Lung (tissue), 12 donors: ENCODE data around the gene IQCK. TPM values are rescaled to one million over a fixed set of nuclear protein-coding genes. Genes with fewer than 3 reads are reported as not detected.

ENCODE experiments used
- ATAC-seq: fragments of 200-7000 bp; cut with Tn5 transposase; one replicate; pipeline ENCODE4 v1.9.1; 2020; ENCODE audit warnings: moderate number of reproducible peaks; ENCODE audit not compliant: insufficient read depth, low FRiP score
- DNase-seq, 3 donors: peaks; one replicate each; pipeline ENCODE4 v3.0.0-alpha.2; 2013 to 2017
- H3K27ac ChIP-seq, 2 donors: one replicate each; pipeline ENCODE4 v1.5.1; 2013; ENCODE audit warnings: mild to moderate bottlenecking in 2 of 2, moderate library complexity in 2 of 2, control low read depth in 1 of 2, inconsistent platforms in 1 of 2, low read depth in 1 of 2, low read length in 1 of 2
- H3K27me3 ChIP-seq, 3 donors: one replicate each; pipeline ENCODE4 v1.5.1; 2013; ENCODE audit warnings: low read length in 2 of 3; ENCODE audit not compliant: control insufficient read depth in 3 of 3, insufficient read depth in 3 of 3
- H3K36me3 ChIP-seq, 4 donors: one replicate each; pipeline ENCODE4 v1.5.1; 2013; ENCODE audit warnings: low read length in 4 of 4, mild to moderate bottlenecking in 1 of 4, moderate library complexity in 1 of 4; ENCODE audit not compliant: control insufficient read depth in 4 of 4, insufficient read depth in 4 of 4
- H3K4me1 ChIP-seq, 5 donors: one replicate each; pipeline ENCODE4 v1.5.1; 2013; ENCODE audit warnings: low read length in 5 of 5, mild to moderate bottlenecking in 2 of 5, moderate library complexity in 1 of 5; ENCODE audit not compliant: control insufficient read depth in 5 of 5, insufficient read depth in 5 of 5
- H3K4me3 ChIP-seq: one replicate; pipeline ENCODE4 v1.5.1; 2013; ENCODE audit warnings: mild to moderate bottlenecking, control low read depth, moderate library complexity
- H3K9ac ChIP-seq, 2 donors: one replicate each; pipeline ENCODE4 v1.5.1; 2013; ENCODE audit warnings: low read length in 2 of 2, control low read depth in 1 of 2; ENCODE audit not compliant: insufficient read depth in 1 of 2
- H3K9me3 ChIP-seq, 4 donors: one replicate each; pipeline ENCODE4 v1.5.1; 2013; ENCODE audit warnings: low read length in 3 of 4, mild to moderate bottlenecking in 1 of 4, moderate library complexity in 1 of 4; ENCODE audit not compliant: control insufficient read depth in 4 of 4, insufficient read depth in 3 of 4
- WGBS, 2 donors: extraction: QIAGEN DNeasy Blood & Tissue Kit; methylation state at CpG; one replicate each; pipeline ENCODE4 v1.1.7; 2013; 5-methylcytosine and 5-hydroxymethylcytosine counted together
- polyA plus RNA-seq, 2 donors: library from polyadenylated mRNA; stranded (reverse); fragments of 200-250 nt; gene quantifications; one replicate each; pipeline ENCODE4 v1.2.1, GENCODE V29; 2013
- total RNA-seq, 2 donors: library from RNA; depleted of rRNA in 1 of 2; stranded (reverse); fragments of >200 nt in 1 of 2; gene quantifications; one replicate each; pipeline ENCODE4 v1.2.1, GENCODE V29; 2014 to 2021
- TF ChIP-seq, protein P1 (sequence below): IDR thresholded peaks from 2 replicates; pipeline ENCODE4 v1.5.1; 2012; ENCODE audit warnings: mild to moderate bottlenecking; ENCODE audit errors: control extremely low read depth, extremely low read depth
- donor health status: control.
- donor health status: control.
- donor health status: Bipolar disorder and iron deficiency.
- donor health status: healthy.
- donor health status: DM: yes; HTN: yes; CAD: no.

Gene IQCK
- total and polyA plus RNA-seq, 4 donors, result 12.7 to 27.0 (median 20.4) TPM

DNA sequence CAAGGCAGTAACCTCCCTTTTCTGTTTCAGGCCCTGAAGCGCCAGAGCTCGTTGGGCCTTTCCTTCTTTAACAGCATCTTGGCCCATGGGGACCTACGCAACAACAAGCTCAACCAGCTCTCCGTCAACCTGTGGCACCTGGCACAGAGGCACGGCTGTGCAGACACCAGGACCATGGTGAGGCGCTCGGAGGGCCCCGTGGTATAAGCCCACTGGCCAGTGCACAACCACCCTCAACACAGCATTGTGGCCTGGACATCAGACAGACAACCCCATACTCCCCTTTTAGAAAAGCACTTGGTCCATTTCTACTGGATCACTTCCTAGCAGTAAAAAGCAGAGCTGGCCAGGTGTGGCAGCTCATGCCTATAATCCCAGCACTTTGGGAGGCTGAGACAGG, 18.6 kb upstream of the IQCK start:
- WGBS, 2 donors, result 96 to 98% methylated on average over 8 of the region's 8 CpGs
- Histone ChIP-seq H3K4me1 (peaks cover 0 to 23% (median 10%) of the 10 kb centered on the region in 5 donors), H3K9me3 (no peaks in the 10 kb centered on the region), H3K36me3 (peaks cover 3 to 26% (median 18%) of the 10 kb centered on the region in 4 donors), H3K27ac (peak overlapping the region in 1 of 2 donors; percentile 9), H3K4me3 (no peak overlapping the region), H3K27me3 (no peaks in the 10 kb centered on the region), H3K9ac (no peak overlapping the region)
- TF ChIP-seq, protein P1, sequence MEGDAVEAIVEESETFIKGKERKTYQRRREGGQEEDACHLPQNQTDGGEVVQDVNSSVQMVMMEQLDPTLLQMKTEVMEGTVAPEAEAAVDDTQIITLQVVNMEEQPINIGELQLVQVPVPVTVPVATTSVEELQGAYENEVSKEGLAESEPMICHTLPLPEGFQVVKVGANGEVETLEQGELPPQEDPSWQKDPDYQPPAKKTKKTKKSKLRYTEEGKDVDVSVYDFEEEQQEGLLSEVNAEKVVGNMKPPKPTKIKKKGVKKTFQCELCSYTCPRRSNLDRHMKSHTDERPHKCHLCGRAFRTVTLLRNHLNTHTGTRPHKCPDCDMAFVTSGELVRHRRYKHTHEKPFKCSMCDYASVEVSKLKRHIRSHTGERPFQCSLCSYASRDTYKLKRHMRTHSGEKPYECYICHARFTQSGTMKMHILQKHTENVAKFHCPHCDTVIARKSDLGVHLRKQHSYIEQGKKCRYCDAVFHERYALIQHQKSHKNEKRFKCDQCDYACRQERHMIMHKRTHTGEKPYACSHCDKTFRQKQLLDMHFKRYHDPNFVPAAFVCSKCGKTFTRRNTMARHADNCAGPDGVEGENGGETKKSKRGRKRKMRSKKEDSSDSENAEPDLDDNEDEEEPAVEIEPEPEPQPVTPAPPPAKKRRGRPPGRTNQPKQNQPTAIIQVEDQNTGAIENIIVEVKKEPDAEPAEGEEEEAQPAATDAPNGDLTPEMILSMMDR, result no peak
- DNase-seq, result no peak
- ATAC-seq, result no peak

DNA sequence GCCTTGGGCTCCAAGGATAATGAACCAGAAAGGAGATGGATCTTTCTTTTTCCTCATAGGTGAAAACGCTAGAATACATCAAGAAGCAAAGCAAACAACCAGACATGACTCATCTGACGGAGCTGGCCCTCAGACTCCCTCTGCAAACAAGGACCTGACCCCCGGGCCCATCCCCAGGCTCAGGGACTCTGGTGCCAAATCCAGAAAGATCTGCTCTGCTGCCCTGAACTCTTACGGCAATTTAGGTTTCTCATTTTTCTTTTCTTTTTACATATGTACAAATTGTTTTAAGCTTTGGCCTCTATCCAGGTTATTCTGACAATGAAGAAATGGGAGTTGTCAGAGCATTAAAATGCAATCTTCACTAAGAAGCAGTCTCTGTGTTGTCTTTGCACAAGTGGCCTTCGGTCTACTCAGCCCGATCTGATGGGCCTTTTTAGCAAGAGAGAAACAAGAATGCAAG, 17.7 kb upstream of the IQCK start:
- peak in 1 of 3 donors; percentile 43 for DNase-seq
- WGBS, 2 donors, result 45 to 71% methylated on average over 6 of the region's 6 CpGs
- TF ChIP-seq, protein P1, result no peak
- Histone ChIP-seq H3K27me3 (no peaks in the 10 kb centered on the region), H3K4me3 (no peak overlapping the region), H3K9ac (no peak overlapping the region), H3K9me3 (no peaks in the 10 kb centered on the region), H3K4me1 (peaks cover 0 to 31% (median 10%) of the 10 kb centered on the region in 5 donors), H3K27ac (no peak overlapping the region), H3K36me3 (peaks cover 3 to 31% (median 25%) of the 10 kb centered on the region in 4 donors)
- no peak for ATAC-seq

- Histone ChIP-seq H3K9me3 (no peaks in the 10 kb centered on the region), H3K27me3 (no peaks in the 10 kb centered on the region), H3K9ac (no peak overlapping the region), H3K36me3 (peaks cover 3 to 37% (median 32%) of the 10 kb centered on the region in 4 donors), H3K4me1 (peaks cover 0 to 32% (median 9%) of the 10 kb centered on the region in 5 donors), H3K27ac (no peak overlapping the region), H3K4me3 (no peak overlapping the region)
- TF ChIP-seq, protein P1, result no peak
- ATAC-seq (no peak), DNase-seq (no peak)
- WGBS, 2 donors, result 84 to 90% methylated on average over 3 of the region's 3 CpGs
These were observed 17.0 kb upstream of the IQCK start for GRCh38 chr16:19701091-19701490.
